Measurements from ENCODE around the gene ZMYND11. TPM values are rescaled to one million over a fixed set of nuclear protein-coding genes. Genes with fewer than 3 reads are reported as not detected.

Gene ZMYND11
- total and polyA plus RNA-seq, 2 of the 13 experiments (the other 11 are each of a cell fraction or from before 2014, with no cell fraction given), result 17.5 to 38.7 TPM

- TF ChIP-seq ZNF329 (CRISPR knock-in tag; IDR thresholded peaks at IDR 0.05; ENCODE audit: low read depth) (no peak), ZNF557 (CRISPR knock-in tag; IDR thresholded peaks at IDR 0.05) (no peak), ZNF615 (CRISPR knock-in tag; IDR thresholded peaks at IDR 0.05; ENCODE audit: borderline replicate concordance) (no peak), RBFOX2 (IDR thresholded peaks at IDR 0.05; ENCODE audit: low read depth, low read length) (peak; percentile 66), ZNF263 (CRISPR knock-in tag; IDR thresholded peaks at IDR 0.05) (peak; percentile 85), SNAPC4 (CRISPR knock-in tag; IDR thresholded peaks at IDR 0.05) (no peak), ZBTB7A (CRISPR knock-in tag; IDR thresholded peaks at IDR 0.05) (no peak), CERS6 (CRISPR knock-in tag; IDR thresholded peaks at IDR 0.05) (no peak), ASH2L (IDR thresholded peaks at IDR 0.05; ENCODE audit: insufficient read length, low read depth, low read length) (peak; percentile 31), ARNT2 (CRISPR knock-in tag; IDR thresholded peaks at IDR 0.05; ENCODE audit: low read depth) (peak; percentile 53; the same call in 1 of the 2 replicates), HMG20B (CRISPR knock-in tag; conservative IDR thresholded peaks at IDR 0.05) (no peak), ZNF446 (CRISPR knock-in tag; IDR thresholded peaks at IDR 0.05) (0 out of 2 replicates have a peak, but pooled peaks have one; percentile 55), NR2F6 (IDR thresholded peaks at IDR 0.05) (no peak), NR2F6 (CRISPR knock-in tag; IDR thresholded peaks at IDR 0.05) (no peak), ARID5B (CRISPR knock-in tag; IDR thresholded peaks at IDR 0.05) (no peak), PATZ1 (CRISPR knock-in tag; IDR thresholded peaks at IDR 0.05) (peak; percentile 59), ZNF709 (CRISPR knock-in tag; IDR thresholded peaks at IDR 0.05) (0 out of 2 replicates have a peak, but pooled peaks have one; percentile 39)
Observed at GRCh38 chr10:135132-135600, at the start of gene ZMYND11 (continued).

All from HepG2 (cell line).